Measurements from ENCODE around the gene NLRP8. TPM values are rescaled to one million over a fixed set of nuclear protein-coding genes. Genes with fewer than 3 reads are reported as not detected.

Gene NLRP8
- total and polyA plus RNA-seq, 2 donors from 2014 or later, result not detected

- DNase-seq (no peak), FAIRE-seq (no peak)
- intact Hi-C loops (cut with DNase I), result no loop called here
- H3K9ac ChIP-seq (ENCODE audit: low read length in 3 of 3), result no peak overlapping the region
- no peaks in the 10 kb centered on the region for H3K27me3 ChIP-seq (ENCODE audit: control insufficient read depth, insufficient read depth, low read length)
- no peaks in the 10 kb centered on the region for H3K36me3 ChIP-seq (ENCODE audit: control insufficient read depth in 2 of 3, insufficient read depth in 3 of 3, low read length in 3 of 3)
- no peak overlapping the region for H3K27ac ChIP-seq (ENCODE audit: low read depth in 2 of 2, low read length in 2 of 2)
- no peak overlapping the region for H3K4me3 ChIP-seq (ENCODE audit: low read length in 3 of 3)
- no peaks in the 10 kb centered on the region for H3K4me1 ChIP-seq (ENCODE audit: control insufficient read depth in 2 of 3, insufficient read depth in 2 of 3, low read depth in 1 of 3, low read length in 3 of 3)
- no peak for TF ChIP-seq CTCF (IDR thresholded peaks at IDR 0.05; ENCODE audit: borderline replicate concordance, extremely low read depth, insufficient read depth)
- H3K9me3 ChIP-seq (ENCODE audit: control insufficient read depth in 2 of 3, insufficient read depth in 1 of 3, low read length in 3 of 3), result no peaks in the 10 kb centered on the region
These were observed 16.6 kb upstream of the NLRP8 start for GRCh38 chr19:55930996-55931515.

- no peak within 1 kb of the TSS for H3K27ac ChIP-seq (ENCODE audit: low read depth in 2 of 2, low read length in 2 of 2)
- H3K27me3 ChIP-seq (ENCODE audit: control insufficient read depth, insufficient read depth, low read length), result no peaks in the 10 kb centered on the region
- TF ChIP-seq CTCF (IDR thresholded peaks at IDR 0.05; ENCODE audit: borderline replicate concordance, extremely low read depth, insufficient read depth), result no peak
- no peaks in the 10 kb centered on the region for H3K36me3 ChIP-seq (ENCODE audit: control insufficient read depth in 2 of 3, insufficient read depth in 3 of 3, low read length in 3 of 3)
- no peaks in the 10 kb centered on the region for H3K9me3 ChIP-seq (ENCODE audit: control insufficient read depth in 2 of 3, insufficient read depth in 1 of 3, low read length in 3 of 3)
- DNase-seq (no peak), FAIRE-seq (no peak)
- H3K4me3 ChIP-seq (ENCODE audit: low read length in 3 of 3), result no peak within 1 kb of the TSS
- intact Hi-C loops (cut with DNase I), result no loop called here
- H3K4me1 ChIP-seq (ENCODE audit: control insufficient read depth in 2 of 3, insufficient read depth in 2 of 3, low read depth in 1 of 3, low read length in 3 of 3), result no peaks in the 10 kb centered on the region
- no peak within 1 kb of the TSS for H3K9ac ChIP-seq (ENCODE audit: low read length in 3 of 3)
These were observed 15.7 kb upstream of the NLRP8 start, which contains the start of gene NLRP13 for GRCh38 chr19:55931936-55932386. Gene NLRP13, minus strand, starts transcription at chr19:55932336. Its CDS starts 25 bp downstream, at chr19:55932311.

- TF ChIP-seq CTCF (IDR thresholded peaks at IDR 0.05; ENCODE audit: borderline replicate concordance, extremely low read depth, insufficient read depth), result no peak
These were observed 12.4 kb upstream of the NLRP8 start for GRCh38 chr19:55935206-55935605.

GRCh38 chr19:55939206-55939605, 8.4 kb upstream of the NLRP8 start:
- no peak for DNase-seq
- H3K4me3 ChIP-seq (ENCODE audit: low read length in 3 of 3), result no peak overlapping the region
- H3K9ac ChIP-seq (ENCODE audit: low read length in 3 of 3), result no peak overlapping the region

More at GRCh38 chr19:55935206-55935605, 12.4 kb upstream of the NLRP8 start:
- no peaks in the 10 kb centered on the region for H3K4me1 ChIP-seq (ENCODE audit: control insufficient read depth in 2 of 3, insufficient read depth in 2 of 3, low read depth in 1 of 3, low read length in 3 of 3)
- FAIRE-seq, result no peak
- H3K9ac ChIP-seq (ENCODE audit: low read length in 3 of 3), result no peak overlapping the region
- no peak overlapping the region for H3K4me3 ChIP-seq (ENCODE audit: low read length in 3 of 3)
- intact Hi-C loops (cut with DNase I), result no loop called here
- no peak for DNase-seq
- H3K36me3 ChIP-seq (ENCODE audit: control insufficient read depth in 2 of 3, insufficient read depth in 3 of 3, low read length in 3 of 3), result no peaks in the 10 kb centered on the region
- no peaks in the 10 kb centered on the region for H3K9me3 ChIP-seq (ENCODE audit: control insufficient read depth in 2 of 3, insufficient read depth in 1 of 3, low read length in 3 of 3)
- no peaks in the 10 kb centered on the region for H3K27me3 ChIP-seq (ENCODE audit: control insufficient read depth, insufficient read depth, low read length)
- no peak overlapping the region for H3K27ac ChIP-seq (ENCODE audit: low read depth in 2 of 2, low read length in 2 of 2)

More at GRCh38 chr19:55939206-55939605, 8.4 kb upstream of the NLRP8 start:
- Histone ChIP-seq H3K27ac (ENCODE audit: low read depth in 2 of 2, low read length in 2 of 2) (no peak overlapping the region), H3K4me1 (ENCODE audit: control insufficient read depth in 2 of 3, insufficient read depth in 2 of 3, low read depth in 1 of 3, low read length in 3 of 3) (no peaks in the 10 kb centered on the region), H3K36me3 (ENCODE audit: control insufficient read depth in 2 of 3, insufficient read depth in 3 of 3, low read length in 3 of 3) (no peaks in the 10 kb centered on the region), H3K9me3 (ENCODE audit: control insufficient read depth in 2 of 3, insufficient read depth in 1 of 3, low read length in 3 of 3) (no peaks in the 10 kb centered on the region), H3K27me3 (ENCODE audit: control insufficient read depth, insufficient read depth, low read length) (no peaks in the 10 kb centered on the region)
- intact Hi-C loops (cut with DNase I), result no loop called here
- no peak for TF ChIP-seq CTCF (IDR thresholded peaks at IDR 0.05; ENCODE audit: borderline replicate concordance, extremely low read depth, insufficient read depth)
- no peak for FAIRE-seq
